ENCODE measurements around the gene NCLN.
"Not testable (repeated sequence)": the region's sequence is repeated elsewhere in the genome, so short reads cannot be mapped to it uniquely, and the experiment has no call there.

DNA sequence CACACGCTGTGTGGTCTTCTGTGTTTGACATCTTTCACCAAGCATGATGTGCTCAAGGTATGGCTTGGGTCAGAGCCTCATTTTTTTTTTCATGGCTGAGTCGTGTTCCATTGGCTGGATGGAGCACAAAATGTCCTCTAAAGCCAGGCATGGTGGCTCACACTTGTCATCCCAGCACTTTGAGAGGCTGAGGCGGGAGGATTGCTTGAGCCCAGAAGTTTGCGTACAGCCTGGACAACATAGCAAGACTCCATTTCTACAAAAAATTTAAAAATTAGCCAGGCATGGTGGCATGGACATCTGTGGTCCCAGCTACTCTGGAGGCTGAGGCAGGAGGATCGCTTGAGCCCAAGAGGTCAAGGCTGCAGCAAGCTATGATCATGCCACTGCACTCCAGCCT lies 35.8 kb downstream of the NCLN start:
- not testable (repeated sequence) for TF ChIP-seq CTCF, POLR2A (IDR thresholded peaks at IDR 0.05)
